Spinal cord (tissue), 10 donors: ENCODE results near the gene HOATZ. TPM values are rescaled to one million over a fixed set of nuclear protein-coding genes. Genes with fewer than 3 reads are reported as not detected.
A peak's percentile ranks its signal among the peaks of the same experiment; 100 is the strongest.

ENCODE experiments used
- DNase-seq, 6 donors: peaks; one replicate each; pipeline versions ENCODE4 v3.0.0 to v3.0.0-alpha.2; 2013 to 2015; ENCODE audit warnings: low spot score in 6 of 6, low read depth in 4 of 6
- H3K27ac ChIP-seq: one replicate; pipeline ENCODE4 v1.5.1; 2013; ENCODE audit warnings: low read depth, low read length, control low read depth
- H3K27me3 ChIP-seq: one replicate; pipeline ENCODE4 v1.6.1; 2013; ENCODE audit warnings: low read length; ENCODE audit not compliant: control insufficient read depth, insufficient read depth
- H3K36me3 ChIP-seq: one replicate; pipeline ENCODE4 v1.6.1; 2013; ENCODE audit warnings: low read length; ENCODE audit not compliant: control insufficient read depth, insufficient read depth
- H3K4me1 ChIP-seq: one replicate; pipeline ENCODE4 v1.6.1; 2013; ENCODE audit warnings: low read length; ENCODE audit not compliant: control insufficient read depth, insufficient read depth
- H3K4me3 ChIP-seq: one replicate; pipeline ENCODE4 v1.5.1; 2013; ENCODE audit warnings: low read depth, low read length, control low read depth
- H3K9me3 ChIP-seq: one replicate; pipeline ENCODE4 v1.6.1; 2013; ENCODE audit warnings: low read length; ENCODE audit not compliant: control insufficient read depth, insufficient read depth
- WGBS: methylation state at CpG from one replicate; pipeline ENCODE4 v1.1.5; 2013; ENCODE audit warnings: missing lambda C conversion rate; ENCODE audit not compliant: insufficient coverage; 5-methylcytosine and 5-hydroxymethylcytosine counted together
- polyA plus RNA-seq, 2 donors: library from polyadenylated mRNA; unstranded; fragments of 120-200 nt; gene quantifications; one replicate each; pipeline ENCODE4 v1.2.1, GENCODE V29; 2013; ENCODE audit not compliant: insufficient read length in 2 of 2
- total RNA-seq, 2 donors: library from RNA; depleted of rRNA in 1 of 2; stranded (reverse); fragments of 120-200 nt in 1 of 2; fragments of >200 nt in 1 of 2; gene quantifications; one replicate each; pipeline versions ENCODE4 v1.2.3 to v1.2.4, GENCODE V29; 2013 to 2014
- donor health status: healthy.

The HOATZ gene
- total and polyA plus RNA-seq, 4 donors, result 3.4 to 29.5 (median 7.0) TPM

GRCh38 chr11:111479666-111480065 is 34.9 kb upstream of the HOATZ start:
- H3K27me3 ChIP-seq, result no peaks in the 10 kb centered on the region
- H3K4me1 ChIP-seq, result no peaks in the 10 kb centered on the region
- no peak overlapping the region for H3K27ac ChIP-seq
- no peak overlapping the region for H3K4me3 ChIP-seq
- no peaks in the 10 kb centered on the region for H3K36me3 ChIP-seq
- WGBS, result no CpG with 5 or more reads among the region's 1 CpG
- no peak for DNase-seq
- H3K9me3 ChIP-seq, result no peaks in the 10 kb centered on the region

DNA sequence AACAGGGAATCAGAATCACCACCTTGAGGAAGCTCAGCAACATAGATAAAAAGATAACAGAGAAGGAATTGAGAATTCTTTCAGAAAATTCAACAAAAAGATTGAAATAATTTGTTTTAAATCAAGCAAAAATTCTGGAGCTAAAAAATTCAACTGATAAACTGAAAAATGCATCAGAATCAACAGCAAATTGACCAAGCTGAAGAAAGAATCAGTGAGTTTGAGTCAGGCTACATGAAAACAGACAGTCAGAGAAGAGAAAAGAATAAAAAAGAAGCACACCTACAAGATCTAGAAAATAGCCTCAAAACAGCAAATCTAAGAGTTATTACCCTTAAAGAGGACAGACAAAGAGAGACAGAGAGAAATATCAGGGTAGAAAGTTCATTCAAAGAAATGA is 31.1 kb upstream of the HOATZ start:
- H3K4me1 ChIP-seq, result no peaks in the 10 kb centered on the region
- H3K4me3 ChIP-seq, result no peak overlapping the region
- H3K9me3 ChIP-seq, result no peaks in the 10 kb centered on the region
- no peak overlapping the region for H3K27ac ChIP-seq
- no peaks in the 10 kb centered on the region for H3K36me3 ChIP-seq
- no peaks in the 10 kb centered on the region for H3K27me3 ChIP-seq
- no peak for DNase-seq

GRCh38 chr11:111490496-111490895 is 24.1 kb upstream of the HOATZ start:
- Histone ChIP-seq H3K27ac (no peak overlapping the region), H3K4me1 (no peaks in the 10 kb centered on the region), H3K4me3 (no peak overlapping the region), H3K27me3 (no peaks in the 10 kb centered on the region), H3K9me3 (no peaks in the 10 kb centered on the region), H3K36me3 (no peaks in the 10 kb centered on the region)
- 100% methylated on average over 1 of the region's 1 CpG for WGBS
- DNase-seq, result no peak

GRCh38 chr11:111494040-111494439 is 20.5 kb upstream of the HOATZ start:
- Histone ChIP-seq H3K4me3 (no peak overlapping the region), H3K27ac (no peak overlapping the region), H3K27me3 (no peaks in the 10 kb centered on the region), H3K9me3 (no peaks in the 10 kb centered on the region), H3K4me1 (no peaks in the 10 kb centered on the region), H3K36me3 (no peaks in the 10 kb centered on the region)
- 40% methylated on average over 1 of the region's 1 CpG for WGBS
- no peak for DNase-seq

- H3K27ac ChIP-seq, result no peak overlapping the region
- H3K9me3 ChIP-seq, result no peaks in the 10 kb centered on the region
- DNase-seq, result no peak
- no peaks in the 10 kb centered on the region for H3K4me1 ChIP-seq
- H3K27me3 ChIP-seq, result no peaks in the 10 kb centered on the region
- no peak overlapping the region for H3K4me3 ChIP-seq
- no peaks in the 10 kb centered on the region for H3K36me3 ChIP-seq
- WGBS, result 94% methylated on average over 2 of the region's 5 CpGs
Observed at GRCh38 chr11:111499483-111499882, 15.1 kb upstream of the HOATZ start.

DNA sequence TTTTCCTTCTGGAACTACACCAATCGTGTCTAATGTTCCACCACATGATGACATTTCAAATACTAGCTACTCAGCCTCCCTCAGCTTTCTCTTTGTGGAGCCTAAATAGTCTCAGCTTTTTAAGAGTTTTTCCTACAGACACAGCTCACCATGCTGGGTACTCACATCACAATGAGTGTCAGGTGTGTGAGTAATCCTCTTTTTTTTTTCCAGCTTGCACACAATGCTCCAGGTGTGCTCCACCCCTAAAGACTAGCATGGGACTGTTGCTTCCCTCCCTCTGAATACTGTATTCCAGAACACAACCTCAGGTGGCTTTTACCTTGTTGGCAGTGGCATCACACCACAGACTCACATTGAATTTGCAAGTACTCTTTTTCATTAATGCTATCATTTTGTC is 14.1 kb upstream of the HOATZ start:
- no peak overlapping the region for H3K27ac ChIP-seq
- H3K27me3 ChIP-seq, result no peaks in the 10 kb centered on the region
- 86% methylated on average over 1 of the region's 1 CpG for WGBS
- H3K36me3 ChIP-seq, result no peaks in the 10 kb centered on the region
- no peak for DNase-seq
- H3K9me3 ChIP-seq, result no peaks in the 10 kb centered on the region
- no peaks in the 10 kb centered on the region for H3K4me1 ChIP-seq
- H3K4me3 ChIP-seq, result no peak overlapping the region

- no peaks in the 10 kb centered on the region for H3K36me3 ChIP-seq
- H3K27me3 ChIP-seq, result no peaks in the 10 kb centered on the region
- WGBS, result no CpG with 5 or more reads among the region's 1 CpG
Observed at GRCh38 chr11:111502611-111503010, 12.0 kb upstream of the HOATZ start.

DNA sequence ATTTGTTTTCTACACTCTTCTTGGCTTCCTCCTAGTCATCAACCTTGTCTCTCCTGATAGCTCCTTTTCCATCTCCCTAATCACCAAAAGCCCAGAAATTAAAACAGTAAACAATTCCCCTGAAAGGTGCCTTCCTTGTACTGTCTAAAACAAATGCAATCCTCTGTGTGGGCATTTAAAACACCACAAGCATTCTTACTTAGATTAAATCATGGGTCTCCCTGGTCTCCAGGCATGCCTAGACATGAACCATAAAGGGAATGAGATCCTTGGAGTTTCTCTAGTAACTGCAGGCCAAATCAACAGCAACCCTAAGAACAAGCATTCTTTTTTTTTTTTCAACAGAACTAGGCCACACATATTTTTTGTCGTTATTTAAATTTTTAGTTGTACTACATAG is 4.3 kb upstream of the HOATZ start:
- no peak overlapping the region for H3K4me3 ChIP-seq
- peaks cover 33% of the 10 kb centered on the region for H3K27me3 ChIP-seq
- H3K27ac ChIP-seq, result no peak overlapping the region
- no peaks in the 10 kb centered on the region for H3K9me3 ChIP-seq
- no peaks in the 10 kb centered on the region for H3K36me3 ChIP-seq
- no CpG with 5 or more reads among the region's 1 CpG for WGBS
- peaks cover 20% of the 10 kb centered on the region for H3K4me1 ChIP-seq
- DNase-seq, result no peak

More at GRCh38 chr11:111502611-111503010, 12.0 kb upstream of the HOATZ start:
- no peaks in the 10 kb centered on the region for H3K4me1 ChIP-seq
- H3K27ac ChIP-seq, result no peak overlapping the region
- DNase-seq, result no peak
- H3K9me3 ChIP-seq, result no peaks in the 10 kb centered on the region
- no peak overlapping the region for H3K4me3 ChIP-seq

GRCh38 chr11:111512296-111513239 is 2.0 kb upstream of the HOATZ start, which contains the start of gene BTG4:
Gene BTG4 (minus strand): TSS chr11:111512386. CDS start chr11:111498776, 13,610 bp downstream.
- no peak within 1 kb of the TSS for H3K27ac ChIP-seq
- no peaks in the 10 kb centered on the region for H3K9me3 ChIP-seq
- peak in 4 of 6 donors; percentile 6 to 74 (median 34) for DNase-seq
- H3K4me3 ChIP-seq, result peak within 1 kb of the TSS; percentile 24
- H3K36me3 ChIP-seq, result no peaks in the 10 kb centered on the region
- WGBS, result under 1% methylated on average over 66 of the region's 90 CpGs
- H3K4me1 ChIP-seq, result peaks cover 20% of the 10 kb centered on the region
- H3K27me3 ChIP-seq, result peaks cover 37% of the 10 kb centered on the region

GRCh38 chr11:111513240-111513605 is 1.4 kb upstream of the HOATZ start:
- no peak overlapping the region for H3K27ac ChIP-seq
- no CpG with 5 or more reads among the region's 6 CpGs for WGBS
- H3K4me3 ChIP-seq, result peak overlapping the region; percentile 6
- DNase-seq, result peak in 1 of 6 donors; percentile 26
- H3K27me3 ChIP-seq, result peaks cover 37% of the 10 kb centered on the region
- H3K4me1 ChIP-seq, result peaks cover 20% of the 10 kb centered on the region
- no peaks in the 10 kb centered on the region for H3K9me3 ChIP-seq
- no peaks in the 10 kb centered on the region for H3K36me3 ChIP-seq
